Activated T-cell treated with anti-CD3 and anti-CD28 coated beads, Interleukin-2, amount 50 U/mL, for 48 hours (primary cell): ENCODE data around the gene WNT5B.
"Not testable (repeated sequence)": the region's sequence is repeated elsewhere in the genome, so short reads cannot be mapped to it uniquely, and the experiment has no call there.

Source experiments
- DNase-seq, 2 experiments: peaks; one replicate each; pipeline ENCODE4 v3.0.0-alpha.2; 2020

Gene WNT5B

GRCh38 chr12:1602706-1603105 lies 26.3 kb upstream of the WNT5B start:
- not testable (repeated sequence) for DNase-seq

GRCh38 chr12:1603269-1603993 lies 25.6 kb upstream of the WNT5B start:
- no peak for DNase-seq

GRCh38 chr12:1604464-1604863 lies 24.6 kb upstream of the WNT5B start:
- no peak for DNase-seq

- peak; percentile 63 to 69 for DNase-seq
These were observed 23.7 kb upstream of the WNT5B start for GRCh38 chr12:1605129-1606020.

- DNase-seq, result peak; percentile 79 to 82
These were observed 22.9 kb upstream of the WNT5B start for GRCh38 chr12:1606021-1606622.

GRCh38 chr12:1607940-1608712 lies 20.9 kb upstream of the WNT5B start:
- no peak for DNase-seq

- no peak for DNase-seq
These were observed 20.3 kb upstream of the WNT5B start for GRCh38 chr12:1608713-1609119.

GRCh38 chr12:1610072-1610643 lies 18.9 kb upstream of the WNT5B start:
- DNase-seq, result no peak

- DNase-seq, result no peak
These were observed 17.0 kb upstream of the WNT5B start for GRCh38 chr12:1611803-1612572.

- DNase-seq, result no peak
These were observed 15.2 kb upstream of the WNT5B start for GRCh38 chr12:1613860-1614259.

GRCh38 chr12:1614360-1614759 lies 14.7 kb upstream of the WNT5B start:
- DNase-seq, result no peak

GRCh38 chr12:1616233-1617066 lies 12.6 kb upstream of the WNT5B start:
- no peak for DNase-seq

GRCh38 chr12:1618489-1618888 lies 10.5 kb upstream of the WNT5B start:
- DNase-seq, result no peak

- DNase-seq, result no peak
These were observed 9.9 kb upstream of the WNT5B start for GRCh38 chr12:1619159-1619558.

GRCh38 chr12:1619587-1619986 lies 9.4 kb upstream of the WNT5B start:
- peak in 1 of 2 experiments; percentile 43 for DNase-seq

GRCh38 chr12:1620092-1620491 lies 8.9 kb upstream of the WNT5B start:
- no peak for DNase-seq

GRCh38 chr12:1622406-1622805 lies 6.6 kb upstream of the WNT5B start:
- DNase-seq, result no peak

GRCh38 chr12:1629338-1630132 lies 504 bp downstream of the WNT5B start:
- no peak for DNase-seq

GRCh38 chr12:1630133-1630826 lies 1.2 kb downstream of the WNT5B start:
- DNase-seq, result peak; percentile 36 to 56
